Measurements from ENCODE around the gene ABHD17C.

- TF ChIP-seq, protein P1, sequence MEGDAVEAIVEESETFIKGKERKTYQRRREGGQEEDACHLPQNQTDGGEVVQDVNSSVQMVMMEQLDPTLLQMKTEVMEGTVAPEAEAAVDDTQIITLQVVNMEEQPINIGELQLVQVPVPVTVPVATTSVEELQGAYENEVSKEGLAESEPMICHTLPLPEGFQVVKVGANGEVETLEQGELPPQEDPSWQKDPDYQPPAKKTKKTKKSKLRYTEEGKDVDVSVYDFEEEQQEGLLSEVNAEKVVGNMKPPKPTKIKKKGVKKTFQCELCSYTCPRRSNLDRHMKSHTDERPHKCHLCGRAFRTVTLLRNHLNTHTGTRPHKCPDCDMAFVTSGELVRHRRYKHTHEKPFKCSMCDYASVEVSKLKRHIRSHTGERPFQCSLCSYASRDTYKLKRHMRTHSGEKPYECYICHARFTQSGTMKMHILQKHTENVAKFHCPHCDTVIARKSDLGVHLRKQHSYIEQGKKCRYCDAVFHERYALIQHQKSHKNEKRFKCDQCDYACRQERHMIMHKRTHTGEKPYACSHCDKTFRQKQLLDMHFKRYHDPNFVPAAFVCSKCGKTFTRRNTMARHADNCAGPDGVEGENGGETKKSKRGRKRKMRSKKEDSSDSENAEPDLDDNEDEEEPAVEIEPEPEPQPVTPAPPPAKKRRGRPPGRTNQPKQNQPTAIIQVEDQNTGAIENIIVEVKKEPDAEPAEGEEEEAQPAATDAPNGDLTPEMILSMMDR (conservative IDR thresholded peaks at IDR 0.05; ENCODE audit: low read length) = no peak
- no peak for TF ChIP-seq EZH2phosphoT487 (IDR thresholded peaks at IDR 0.05; ENCODE audit: borderline replicate concordance, low read depth, low read length)
Measured at GRCh38 chr15:80760960-80761359, 65.8 kb downstream of the ABHD17C start.
